IMR-90 (cell line): ENCODE data around the gene FAM174C.

ENCODE experiments used
- CHD1 ChIP-seq: IDR thresholded peaks from 2 replicates; pipeline ENCODE4 v1.6.1; 2012; ENCODE audit warnings: low read depth, low read length, improper control_type of control experiment
- CTCF ChIP-seq: conservative IDR thresholded peaks from 2 replicates; pipeline ENCODE4 v1.5.1; 2012; ENCODE audit warnings: mild to moderate bottlenecking, low read depth, low read length, improper control_type of control experiment
- MXI1 ChIP-seq: IDR thresholded peaks from 2 replicates; pipeline ENCODE4 v1.6.1; 2012; ENCODE audit warnings: low read depth, mild to moderate bottlenecking, low read length, moderate library complexity, borderline replicate concordance
- RAD21 ChIP-seq: IDR thresholded peaks from 2 replicates; pipeline ENCODE4 v1.6.1; 2012; ENCODE audit warnings: low read length, improper control_type of control experiment

DNA sequence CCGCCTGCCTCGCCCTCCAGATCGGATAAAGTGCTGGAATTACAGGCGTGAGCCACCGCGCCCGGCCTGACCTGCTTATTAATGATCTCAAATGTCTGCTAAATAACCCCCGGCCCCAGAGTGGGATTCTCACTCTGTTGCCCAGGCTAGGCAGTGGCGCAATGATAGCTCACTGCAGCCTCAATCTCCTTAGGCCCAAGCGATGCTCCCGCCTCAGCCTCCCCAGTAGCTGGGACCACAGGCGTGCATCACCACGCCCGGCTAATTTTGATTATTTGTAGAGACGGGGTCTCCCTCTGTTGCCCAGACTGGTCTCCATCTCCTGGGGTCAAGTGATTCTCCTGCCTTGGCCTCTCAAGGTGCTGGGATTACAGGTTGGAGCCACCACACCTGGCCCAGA lies 34.4 kb upstream of the FAM174C start:
- no peak for TF ChIP-seq MXI1
- no peak for TF ChIP-seq CTCF
- no peak for TF ChIP-seq RAD21
- no peak for TF ChIP-seq CHD1
